HepG2 (cell line): ENCODE data around the gene SLC15A1. TPM values are rescaled to one million over a fixed set of nuclear protein-coding genes. Genes with fewer than 3 reads are reported as not detected.

Experiments used
- ATAC-seq: fragments of 200-7000 bp; cut with Tn5 transposase; 3 replicates; pipeline ENCODE4 v1.9.1; 2020; ENCODE audit warnings: mild to moderate bottlenecking, moderate library complexity
- BruUV-seq: library from RNA; stranded (reverse); fragments of 400-500 nt; replicated peaks from 2 replicates; lab custom pipeline; 2021; lab: Mats Ljungman, UMichigan
- CTCF ChIA-PET: fragments of 300-600 bp; formaldehyde crosslinking; extraction: SDS; loops from one replicate; lab custom pipeline; 2021; ENCODE audit warnings: low total read pairs, inconsistent platforms, low intra/inter-chr PET ratio; lab: Yijun Ruan, JAX
- POLR2A ChIA-PET: fragments of 350-600 bp; sonication (Branson Sonifier 250); formaldehyde crosslinking; loops from one replicate; lab custom pipeline; 2020; ENCODE audit warnings: antibody characterized with exemption, inconsistent platforms; lab: Yijun Ruan, JAX
- DNase-seq: peaks from one replicate; pipeline ENCODE4 v3.0.0-alpha.2; 2015; ENCODE audit warnings: low spot score
- FAIRE-seq: peaks from 3 replicates; lab custom pipeline; 2011; peaks lifted over from hg19 to GRCh38; lab: Jason Lieb, UNC
- H2AFZ ChIP-seq: one replicate; pipeline ENCODE4 v1.6.1; 2011; ENCODE audit warnings: low read length, inconsistent platforms
- H3K27ac ChIP-seq: fragments of 300-600 bp; 3 replicates; pipeline ENCODE4 v1.8.0; 2011; ENCODE audit warnings: mixed run types, mild to moderate bottlenecking, mixed read lengths, low read length, inconsistent platforms; ENCODE audit not compliant: insufficient read depth; ENCODE audit errors: extremely low read length
- H3K27me3 ChIP-seq, 2 experiments: fragments of 200-600 bp in 1 of 2; 2 replicates in 1 of 2; 3 replicates in 1 of 2; pipeline versions ENCODE4 v1.6.0 to v1.8.0; 2011; ENCODE audit warnings: low read length in 2 of 2, mild to moderate bottlenecking in 2 of 2, moderate library complexity in 2 of 2, inconsistent platforms in 1 of 2; ENCODE audit not compliant: insufficient read depth in 2 of 2, control insufficient read depth in 1 of 2
- H3K36me3 ChIP-seq, 2 experiments: fragments of 200-600 bp in 1 of 2; replicated peaks in 1 of 2; 2 replicates in 1 of 2; 3 replicates in 1 of 2; pipeline versions ENCODE4 v1.5.1 to v1.8.0; 2011; ENCODE audit warnings: low read length in 2 of 2, inconsistent platforms in 1 of 2; ENCODE audit not compliant: insufficient read depth in 2 of 2, control insufficient read depth in 1 of 2
- H3K4me1 ChIP-seq: 2 replicates; pipeline ENCODE4 v1.5.1; 2012; ENCODE audit warnings: low read length, inconsistent platforms; ENCODE audit not compliant: insufficient read depth
- H3K4me2 ChIP-seq: 2 replicates; pipeline ENCODE4 v1.6.0; 2011; ENCODE audit warnings: low read depth, low read length, inconsistent platforms
- H3K4me3 ChIP-seq, 3 experiments: fragments of 200-600 bp in 1 of 3; sonication (generic), shearing (Covaris generic) in 1 of 3; replicated peaks in 1 of 3; 2 replicates each; pipeline ENCODE4 v1.5.1; 2011 to 2016; ENCODE audit warnings: low read length in 3 of 3, inconsistent platforms in 2 of 3, low read depth in 2 of 3, mild to moderate bottlenecking in 2 of 3, control low read depth in 1 of 3, mixed read lengths in 1 of 3; ENCODE audit not compliant: insufficient read depth in 1 of 3
- H3K79me2 ChIP-seq: one replicate; pipeline ENCODE4 v1.6.1; 2011; ENCODE audit warnings: low read length, inconsistent platforms; ENCODE audit not compliant: insufficient read depth
- H3K9ac ChIP-seq: 2 replicates; pipeline ENCODE4 v1.6.0; 2011; ENCODE audit warnings: mild to moderate bottlenecking, low read depth, low read length, inconsistent platforms; ENCODE audit not compliant: insufficient read depth
- H3K9me3 ChIP-seq: 2 replicates; pipeline ENCODE4 v1.5.1; 2012; ENCODE audit warnings: mild to moderate bottlenecking, low read length
- H4K20me1 ChIP-seq: 2 replicates; pipeline ENCODE4 v1.6.0; 2011; ENCODE audit warnings: inconsistent platforms, mild to moderate bottlenecking, low read length, moderate library complexity; ENCODE audit not compliant: insufficient read depth
- FOXJ3 ChIP-seq: sonication (generic); formaldehyde crosslinking; IDR thresholded peaks from 2 replicates; pipeline ENCODE4 v1.4.0; 2020; ENCODE audit warnings: missing genetic modification reagents, mild to moderate bottlenecking, borderline replicate concordance
- KLF6 ChIP-seq: IDR thresholded peaks from 2 replicates; pipeline ENCODE4 v1.8.0; 2016; ENCODE audit warnings: missing biosample characterization, missing genetic modification reagents
- KLF9 ChIP-seq: IDR thresholded peaks from 2 replicates; pipeline ENCODE4 v1.6.1; 2016; ENCODE audit warnings: low read depth
- LCORL ChIP-seq, 2 experiments: fragments of 450-650 bp in 1 of 2; sonication (generic) in 1 of 2; formaldehyde crosslinking in 1 of 2; IDR thresholded peaks; 2 replicates each; pipeline versions ENCODE4 v1.5.0 to v1.6.1; 2017 to 2020; ENCODE audit warnings: antibody characterized with exemption in 1 of 2, missing genetic modification reagents in 1 of 2
- MIER2 ChIP-seq: IDR thresholded peaks from 2 replicates; pipeline ENCODE4 v1.6.1; 2016; ENCODE audit warnings: missing biosample characterization, missing genetic modification reagents
- ZFP90 ChIP-seq: sonication (generic); formaldehyde crosslinking; IDR thresholded peaks from 2 replicates; pipeline ENCODE4 v1.8.0; 2022; ENCODE audit warnings: missing genetic modification reagents, mild to moderate bottlenecking, inconsistent platforms, borderline replicate concordance
- ZNF264 ChIP-seq: sonication (generic); formaldehyde crosslinking; IDR thresholded peaks from 2 replicates; pipeline ENCODE4 v1.4.0; 2020; ENCODE audit warnings: missing genetic modification reagents
- ZNF382 ChIP-seq: sonication (generic); formaldehyde crosslinking; IDR thresholded peaks from 2 replicates; pipeline ENCODE4 v1.5.0; 2020; ENCODE audit warnings: missing genetic modification reagents, mild to moderate bottlenecking, borderline replicate concordance
- WGBS: methylation state at CpG from one replicate; pipeline ENCODE4 v1.1.6; 2017; ENCODE audit warnings: low lambda C conversion rate; 5-methylcytosine and 5-hydroxymethylcytosine counted together
- in situ Hi-C: cut with HindIII; loops from 2 replicates; pipeline ENCODE4 v1.10.0; 2017; ENCODE audit warnings: low pct_unique_long_range_greater_than_20kb; ENCODE audit not compliant: extremely low pct_ligation_motif_present
- intact Hi-C: fragments of 100-400 bp; cut with micrococcal nuclease; formaldehyde crosslinking; loops from one replicate; pipeline ENCODE4 v1.10.0; 2022; ENCODE audit not compliant: unreplicated experiment
- polyA plus RNA-seq, 8 experiments: library from polyadenylated mRNA; depleted of rRNA in 3 of 8; stranded (reverse) in 7 of 8; unstranded in 1 of 8; fragments of >200 nt; fragmentation: Illumina TruSeq in 4 of 8; extraction: Trizol in 4 of 8; gene quantifications; 2 replicates each; pipeline versions ENCODE4 v1.2.1 to v1.2.3, GENCODE V29; 2011 to 2016; ENCODE audit warnings: low read depth in 4 of 8, missing spikeins in 1 of 8, mixed read lengths in 1 of 8; ENCODE audit not compliant: insufficient read depth in 1 of 8
- total RNA-seq, 5 experiments: library from RNA; depleted of rRNA; stranded (reverse); fragments of >200 nt; fragmentation: Illumina TruSeq; extraction: Trizol; gene quantifications; 2 replicates each; pipeline ENCODE4 v1.2.3, GENCODE V29; 2016; ENCODE audit warnings: low read depth in 1 of 5
- TF ChIP-seq, protein P1 (sequence below): sonication (generic); formaldehyde crosslinking; conservative IDR thresholded peaks from 2 replicates; pipeline ENCODE4 v1.4.0; 2020; ENCODE audit warnings: missing genetic modification reagents
- TF ChIP-seq, protein P2 (sequence below): sonication (generic); formaldehyde crosslinking; IDR thresholded peaks from 2 replicates; pipeline ENCODE4 v1.5.0; 2020; ENCODE audit warnings: missing genetic modification reagents
- TF ChIP-seq, protein P3 (sequence below): sonication (generic); formaldehyde crosslinking; conservative IDR thresholded peaks from 2 replicates; pipeline ENCODE4 v1.4.0; 2020; ENCODE audit warnings: missing genetic modification reagents
- TF ChIP-seq, protein P4 (sequence below): sonication (generic); formaldehyde crosslinking; IDR thresholded peaks from 2 replicates; pipeline ENCODE4 v1.4.0; 2020; ENCODE audit warnings: missing genetic modification reagents

The SLC15A1 gene
- total and polyA plus RNA-seq, 2 of the 13 experiments (the other 11 are each of a cell fraction or from before 2014, with no cell fraction given): 0.17 to 0.20 TPM

DNA sequence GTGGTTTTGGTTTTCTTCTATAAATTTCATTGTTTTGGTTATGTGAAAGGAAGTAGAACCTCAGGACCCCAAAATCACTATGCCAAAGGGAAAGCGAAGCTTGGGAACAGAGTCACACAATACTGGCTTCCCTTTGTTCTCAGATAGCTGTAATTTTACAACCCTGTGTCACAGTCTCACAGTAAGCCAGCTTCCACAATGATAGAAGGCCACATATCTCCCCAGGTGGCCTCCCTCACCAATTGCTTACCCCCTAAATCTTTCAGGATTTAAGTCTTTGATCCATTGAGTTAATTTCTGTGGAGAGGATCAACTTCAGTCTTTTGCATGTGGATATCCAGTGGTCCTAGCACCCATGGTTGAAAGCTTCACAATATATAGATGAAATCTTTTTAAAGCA is 58.7 kb downstream of the SLC15A1 start (continued):
- TF ChIP-seq, protein P1, sequence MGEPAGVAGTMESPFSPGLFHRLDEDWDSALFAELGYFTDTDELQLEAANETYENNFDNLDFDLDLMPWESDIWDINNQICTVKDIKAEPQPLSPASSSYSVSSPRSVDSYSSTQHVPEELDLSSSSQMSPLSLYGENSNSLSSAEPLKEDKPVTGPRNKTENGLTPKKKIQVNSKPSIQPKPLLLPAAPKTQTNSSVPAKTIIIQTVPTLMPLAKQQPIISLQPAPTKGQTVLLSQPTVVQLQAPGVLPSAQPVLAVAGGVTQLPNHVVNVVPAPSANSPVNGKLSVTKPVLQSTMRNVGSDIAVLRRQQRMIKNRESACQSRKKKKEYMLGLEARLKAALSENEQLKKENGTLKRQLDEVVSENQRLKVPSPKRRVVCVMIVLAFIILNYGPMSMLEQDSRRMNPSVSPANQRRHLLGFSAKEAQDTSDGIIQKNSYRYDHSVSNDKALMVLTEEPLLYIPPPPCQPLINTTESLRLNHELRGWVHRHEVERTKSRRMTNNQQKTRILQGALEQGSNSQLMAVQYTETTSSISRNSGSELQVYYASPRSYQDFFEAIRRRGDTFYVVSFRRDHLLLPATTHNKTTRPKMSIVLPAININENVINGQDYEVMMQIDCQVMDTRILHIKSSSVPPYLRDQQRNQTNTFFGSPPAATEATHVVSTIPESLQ (CRISPR knock-in tag): no peak
- TF ChIP-seq ZFP90 (CRISPR knock-in tag) (no peak), FOXJ3 (CRISPR knock-in tag) (no peak), MIER2 (no peak), LCORL (IDR thresholded peaks at IDR 0.05) (no peak), LCORL (CRISPR knock-in tag; IDR thresholded peaks at IDR 0.05) (no peak), KLF6 (CRISPR knock-in tag) (no peak)
- TF ChIP-seq, all 625 proteins: peak for 0

DNA sequence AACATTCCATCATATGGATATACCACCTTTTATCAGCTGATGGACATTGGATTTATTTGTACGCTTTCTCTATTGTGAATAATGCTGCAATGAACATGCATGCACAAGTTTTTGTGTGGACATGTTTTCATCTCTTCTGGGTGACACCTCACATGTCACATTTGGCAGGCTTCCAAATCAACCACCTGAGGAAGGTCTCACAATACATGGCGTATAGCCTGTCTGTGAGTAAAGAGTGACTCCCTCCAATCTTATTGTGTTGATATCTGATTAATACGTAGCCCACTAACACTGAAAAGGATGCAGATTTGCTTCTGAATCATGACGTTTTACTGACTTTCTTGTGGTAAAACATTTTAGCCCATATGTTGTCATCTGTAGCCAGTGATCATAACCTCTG is 61.1 kb downstream of the SLC15A1 start:
- ChIA-PET POLR2A (no interaction called here), CTCF (no interaction called here)
- in situ Hi-C loops: no loop called here
- TF ChIP-seq ZNF382 (no peak), KLF9 (no peak), ZNF264 (no peak)
- TF ChIP-seq, protein P2, sequence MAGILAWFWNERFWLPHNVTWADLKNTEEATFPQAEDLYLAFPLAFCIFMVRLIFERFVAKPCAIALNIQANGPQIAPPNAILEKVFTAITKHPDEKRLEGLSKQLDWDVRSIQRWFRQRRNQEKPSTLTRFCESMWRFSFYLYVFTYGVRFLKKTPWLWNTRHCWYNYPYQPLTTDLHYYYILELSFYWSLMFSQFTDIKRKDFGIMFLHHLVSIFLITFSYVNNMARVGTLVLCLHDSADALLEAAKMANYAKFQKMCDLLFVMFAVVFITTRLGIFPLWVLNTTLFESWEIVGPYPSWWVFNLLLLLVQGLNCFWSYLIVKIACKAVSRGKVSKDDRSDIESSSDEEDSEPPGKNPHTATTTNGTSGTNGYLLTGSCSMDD: no peak
- TF ChIP-seq, protein P3, sequence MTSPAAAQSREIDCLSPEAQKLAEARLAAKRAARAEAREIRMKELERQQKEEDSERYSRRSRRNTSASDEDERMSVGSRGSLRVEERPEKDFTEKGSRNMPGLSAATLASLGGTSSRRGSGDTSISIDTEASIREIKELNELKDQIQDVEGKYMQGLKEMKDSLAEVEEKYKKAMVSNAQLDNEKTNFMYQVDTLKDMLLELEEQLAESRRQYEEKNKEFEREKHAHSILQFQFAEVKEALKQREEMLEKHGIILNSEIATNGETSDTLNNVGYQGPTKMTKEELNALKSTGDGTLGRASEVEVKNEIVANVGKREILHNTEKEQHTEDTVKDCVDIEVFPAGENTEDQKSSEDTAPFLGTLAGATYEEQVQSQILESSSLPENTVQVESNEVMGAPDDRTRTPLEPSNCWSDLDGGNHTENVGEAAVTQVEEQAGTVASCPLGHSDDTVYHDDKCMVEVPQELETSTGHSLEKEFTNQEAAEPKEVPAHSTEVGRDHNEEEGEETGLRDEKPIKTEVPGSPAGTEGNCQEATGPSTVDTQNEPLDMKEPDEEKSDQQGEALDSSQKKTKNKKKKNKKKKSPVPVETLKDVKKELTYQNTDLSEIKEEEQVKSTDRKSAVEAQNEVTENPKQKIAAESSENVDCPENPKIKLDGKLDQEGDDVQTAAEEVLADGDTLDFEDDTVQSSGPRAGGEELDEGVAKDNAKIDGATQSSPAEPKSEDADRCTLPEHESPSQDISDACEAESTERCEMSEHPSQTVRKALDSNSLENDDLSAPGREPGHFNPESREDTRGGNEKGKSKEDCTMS (CRISPR knock-in tag): no peak
- TF ChIP-seq, protein P4, sequence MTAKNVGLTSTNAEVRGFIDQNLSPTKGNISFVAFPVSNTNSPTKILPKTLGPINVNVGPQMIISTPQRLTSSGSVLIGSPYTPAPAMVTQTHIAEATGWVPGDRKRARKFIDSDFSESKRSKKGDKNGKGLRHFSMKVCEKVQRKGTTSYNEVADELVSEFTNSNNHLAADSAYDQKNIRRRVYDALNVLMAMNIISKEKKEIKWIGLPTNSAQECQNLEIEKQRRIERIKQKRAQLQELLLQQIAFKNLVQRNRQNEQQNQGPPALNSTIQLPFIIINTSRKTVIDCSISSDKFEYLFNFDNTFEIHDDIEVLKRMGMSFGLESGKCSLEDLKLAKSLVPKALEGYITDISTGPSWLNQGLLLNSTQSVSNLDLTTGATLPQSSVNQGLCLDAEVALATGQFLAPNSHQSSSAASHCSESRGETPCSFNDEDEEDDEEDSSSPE (CRISPR knock-in tag): no peak
- H3K27ac ChIP-seq: no peak overlapping the region
- H3K79me2 ChIP-seq: no peaks in the 10 kb centered on the region
- intact Hi-C loops: no loop called here
- no peaks in the 10 kb centered on the region for H4K20me1 ChIP-seq
- no peak overlapping the region for H3K4me3 ChIP-seq
- FAIRE-seq (no peak), ATAC-seq (no peak), DNase-seq (no peak)
- no peak overlapping the region for H3K4me2 ChIP-seq
- no peak overlapping the region for H3K9ac ChIP-seq
- no peaks in the 10 kb centered on the region for H3K27me3 ChIP-seq
- 67% methylated on average over 4 of the region's 4 CpGs for WGBS
- H3K4me1 ChIP-seq: no peaks in the 10 kb centered on the region
- H3K36me3 ChIP-seq: no peaks in the 10 kb centered on the region
- no peaks in the 10 kb centered on the region for H3K9me3 ChIP-seq
- no peak overlapping the region for H2AFZ ChIP-seq
- BruUV-seq: no TSS peak
